ENCODE measurements around the gene AZU1. TPM values are rescaled to one million over a fixed set of nuclear protein-coding genes. Genes with fewer than 3 reads are reported as not detected.

AZU1 gene
- total RNA-seq, 1 donor from 2014 or later = 0.30 TPM

- no peak for TF ChIP-seq CTCF (conservative IDR thresholded peaks at IDR 0.05)
- Mint-ChIP-seq H3K4me1 (peaks cover 4% of the 10 kb centered on the region), H3K4me3 (no peak overlapping the region), H3K9me3 (no peaks in the 10 kb centered on the region), H3K36me3 (ENCODE audit: low read depth) (peaks cover 6% of the 10 kb centered on the region), H3K27me3 (ENCODE audit: low read depth) (peaks cover 13% of the 10 kb centered on the region), H3K27ac (ENCODE audit: unreplicated experiment) (no peak overlapping the region)
- no peak for DNase-seq (ENCODE audit: low read depth, low spot score)
These were observed 42.7 kb downstream of the AZU1 start for GRCh38 chr19:870314-870713.

GRCh38 chr19:870963-871401 lies 43.3 kb downstream of the AZU1 start:
- H3K4me1 Mint-ChIP-seq = peaks cover 4% of the 10 kb centered on the region
- no peak overlapping the region for H3K4me3 Mint-ChIP-seq
- TF ChIP-seq CTCF (conservative IDR thresholded peaks at IDR 0.05) = no peak
- H3K27me3 Mint-ChIP-seq (ENCODE audit: low read depth) = peaks cover 10% of the 10 kb centered on the region
- peaks cover 6% of the 10 kb centered on the region for H3K36me3 Mint-ChIP-seq (ENCODE audit: low read depth)
- H3K9me3 Mint-ChIP-seq = no peaks in the 10 kb centered on the region
- DNase-seq (ENCODE audit: low read depth, low spot score) = no peak
- no peak overlapping the region for H3K27ac Mint-ChIP-seq (ENCODE audit: unreplicated experiment)

- Mint-ChIP-seq H3K27ac (ENCODE audit: unreplicated experiment) (no peak overlapping the region), H3K4me3 (peak overlapping the region; percentile 76), H3K4me1 (peaks cover 4% of the 10 kb centered on the region), H3K36me3 (ENCODE audit: low read depth) (peaks cover 6% of the 10 kb centered on the region), H3K27me3 (ENCODE audit: low read depth) (peaks cover 10% of the 10 kb centered on the region), H3K9me3 (no peaks in the 10 kb centered on the region)
- no peak for DNase-seq (ENCODE audit: low read depth, low spot score)
- TF ChIP-seq CTCF (conservative IDR thresholded peaks at IDR 0.05) = no peak
These were observed 44.0 kb downstream of the AZU1 start for GRCh38 chr19:871446-872265.

- H3K27me3 Mint-ChIP-seq (ENCODE audit: low read depth) = peaks cover 9% of the 10 kb centered on the region
- H3K4me1 Mint-ChIP-seq = peaks cover 3% of the 10 kb centered on the region
- peak overlapping the region; percentile 67 for H3K4me3 Mint-ChIP-seq
- DNase-seq (ENCODE audit: low read depth, low spot score) = peak; percentile 47
- no peak overlapping the region for H3K27ac Mint-ChIP-seq (ENCODE audit: unreplicated experiment)
- H3K9me3 Mint-ChIP-seq = no peaks in the 10 kb centered on the region
- no peak for TF ChIP-seq CTCF (conservative IDR thresholded peaks at IDR 0.05)
- H3K36me3 Mint-ChIP-seq (ENCODE audit: low read depth) = peaks cover 5% of the 10 kb centered on the region
These were observed 44.8 kb downstream of the AZU1 start for GRCh38 chr19:872266-872951.

GRCh38 chr19:873084-873483 lies 45.4 kb downstream of the AZU1 start:
- no peak for DNase-seq (ENCODE audit: low read depth, low spot score)
- H3K27ac Mint-ChIP-seq (ENCODE audit: unreplicated experiment) = no peak overlapping the region
- H3K9me3 Mint-ChIP-seq = no peaks in the 10 kb centered on the region
- H3K4me3 Mint-ChIP-seq = no peak overlapping the region
- no peaks in the 10 kb centered on the region for H3K4me1 Mint-ChIP-seq
- no peak for TF ChIP-seq CTCF (conservative IDR thresholded peaks at IDR 0.05)
- H3K27me3 Mint-ChIP-seq (ENCODE audit: low read depth) = peaks cover 7% of the 10 kb centered on the region
- peaks cover 2% of the 10 kb centered on the region for H3K36me3 Mint-ChIP-seq (ENCODE audit: low read depth)

Measured in neural crest cell (in vitro differentiated cells).